Posterior vena cava (tissue), 2 donors: ENCODE measurements around the gene UBE3B. TPM values are rescaled to one million over a fixed set of nuclear protein-coding genes. Genes with fewer than 3 reads are reported as not detected.

Experiments
- DNase-seq: peaks from one replicate; pipeline ENCODE4 v3.0.0-alpha.2; 2020; ENCODE audit warnings: low spot score
- intact Hi-C, 2 donors: fragments of 100-400 bp; cut with DNase I; formaldehyde crosslinking; loops; one replicate each; pipeline versions ENCODE4 v1.14.1 to v1.14.2; 2022 to 2023
- total RNA-seq, 2 donors: library from RNA; stranded (reverse); fragmentation: NEBNext Ultra II Directional; extraction: Animal tissue kit (Norgen Biotek cat#: 25700); gene quantifications; one replicate each; pipeline ENCODE4 v1.2.1, GENCODE V29; 2021
- donor health status: DM: yes; HTN: yes; CAD: no.
- donor health status: DM: yes; HTN: yes; CAD: no.

UBE3B gene
- total RNA-seq, 2 donors from 2014 or later: 29.5 to 34.9 TPM

DNA sequence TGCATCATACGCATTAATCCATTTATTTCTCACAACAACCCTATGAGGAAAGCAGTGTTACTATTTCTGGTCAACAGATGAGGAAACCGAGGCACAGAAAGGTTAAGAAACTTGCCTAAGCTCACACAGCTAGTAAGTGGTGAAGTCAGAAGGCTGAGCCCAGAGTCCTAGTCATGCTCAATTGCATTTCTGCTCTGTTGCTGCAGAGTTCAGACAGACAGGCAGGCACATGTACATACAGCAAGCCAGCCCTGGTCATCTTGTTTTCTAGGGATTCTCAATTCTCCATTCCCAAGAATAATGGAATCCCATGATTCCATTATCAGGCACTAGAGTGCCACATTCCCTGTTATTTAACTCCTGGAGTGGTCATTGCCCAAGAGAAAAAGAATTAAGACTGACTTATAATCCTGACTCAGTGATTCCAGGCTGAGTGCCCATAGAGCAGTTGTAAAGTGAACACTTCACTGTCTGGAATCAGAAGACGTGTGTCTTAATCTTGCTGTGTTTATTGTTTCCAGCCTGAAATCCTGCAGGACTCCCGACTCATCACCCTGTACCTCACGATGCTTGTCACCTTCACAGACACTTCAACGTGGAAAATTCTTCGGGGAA is 10.7 kb downstream of the UBE3B start:
- no peak for DNase-seq
- intact Hi-C loops: no loop called here

DNA sequence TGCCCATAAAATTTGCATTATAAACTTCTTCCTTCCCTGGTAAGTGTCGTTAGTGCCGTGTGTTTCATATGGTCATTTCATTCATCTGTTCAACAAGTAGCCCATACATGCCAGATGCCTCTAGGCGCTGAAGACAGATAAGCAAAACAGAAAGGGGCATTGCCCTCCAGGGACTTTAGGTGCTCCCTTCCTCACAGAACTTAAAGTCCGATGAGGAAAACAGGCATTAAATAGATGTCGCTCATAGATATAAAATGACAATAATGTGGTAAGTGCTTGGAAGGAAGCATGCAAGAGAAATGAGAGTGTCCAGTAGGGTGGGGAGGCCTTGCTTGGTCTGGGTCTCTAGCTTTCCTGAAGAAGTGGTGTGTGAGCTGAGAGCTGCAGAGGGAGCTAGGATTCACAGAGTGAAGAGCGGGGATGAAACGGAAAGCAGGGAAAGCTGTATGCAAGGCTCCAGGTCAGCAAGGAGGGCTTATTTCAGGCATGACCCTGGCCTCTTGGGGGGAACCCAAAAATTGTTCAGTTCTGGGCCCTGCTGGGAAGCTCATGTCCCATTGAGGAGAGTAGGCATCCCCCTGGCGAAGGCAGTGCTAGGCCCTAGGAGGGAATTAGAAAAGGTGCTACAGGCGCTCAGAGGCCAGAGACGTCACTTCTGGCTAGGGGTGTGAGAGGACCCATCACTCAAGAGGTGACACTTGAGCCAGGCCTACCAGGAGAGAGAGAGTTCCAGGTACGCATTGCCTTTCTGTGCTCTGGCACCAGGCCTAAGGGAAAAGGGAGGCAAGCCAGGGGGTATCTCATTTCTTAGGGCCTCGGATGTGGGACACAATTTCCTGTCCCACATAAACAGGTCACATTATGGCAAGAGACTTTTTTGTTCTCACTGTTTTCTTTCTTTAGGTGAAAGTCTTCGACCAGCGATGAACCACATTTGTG is 11.9 kb downstream of the UBE3B start:
- intact Hi-C loops: no loop called here
- DNase-seq: peak; percentile 31

DNA sequence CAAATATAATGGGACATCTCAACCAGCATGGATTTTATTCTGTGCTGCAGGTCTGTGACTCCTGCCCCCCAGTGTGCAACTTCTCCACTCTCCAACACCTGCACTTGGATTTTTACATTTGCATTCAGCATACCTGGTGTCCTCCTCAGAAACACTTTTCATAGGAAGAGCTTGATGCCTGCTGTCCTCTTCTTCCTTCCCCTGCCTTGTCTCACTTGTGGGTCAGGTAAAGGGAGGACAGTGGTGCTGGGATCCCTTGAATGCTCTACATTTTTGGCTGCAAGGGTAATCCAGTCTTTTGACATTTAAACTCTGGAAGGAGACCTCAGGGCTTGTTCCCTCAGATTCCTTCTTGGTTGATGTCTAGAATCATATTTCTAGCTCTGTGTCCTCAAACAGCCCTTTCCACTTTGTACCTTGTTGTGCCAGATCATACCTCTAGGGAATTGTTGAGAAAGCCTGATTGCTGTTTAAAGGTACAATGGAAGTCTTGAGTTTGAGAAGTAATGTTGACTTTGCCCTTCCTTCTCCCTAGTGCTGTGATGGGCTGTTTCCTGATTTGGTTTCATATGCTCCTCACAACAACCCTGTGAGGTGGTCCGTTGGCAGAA is 12.6 kb downstream of the UBE3B start:
- DNase-seq: peak; percentile 17
- intact Hi-C loops: no loop called here

DNA sequence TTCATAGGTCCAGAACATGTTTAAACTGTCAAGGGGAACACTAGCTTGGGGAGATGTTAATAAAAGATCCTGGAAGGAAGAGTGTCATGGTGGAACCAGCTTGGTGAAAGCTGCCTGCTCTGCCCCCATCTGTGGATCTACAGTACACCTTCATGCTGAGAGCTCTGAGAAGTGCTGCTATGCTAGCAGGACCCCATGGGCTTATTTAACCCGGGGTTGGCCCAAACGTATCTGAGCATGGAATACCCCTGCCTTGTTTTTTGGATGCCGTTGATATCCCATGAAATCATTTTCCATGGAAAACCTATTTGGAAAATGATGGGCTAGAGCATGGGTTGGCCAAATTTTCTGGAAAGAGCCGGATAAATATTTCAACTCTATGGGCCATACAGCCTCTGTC is 14.2 kb downstream of the UBE3B start:
- intact Hi-C loops: no loop called here
- DNase-seq: no peak

DNA sequence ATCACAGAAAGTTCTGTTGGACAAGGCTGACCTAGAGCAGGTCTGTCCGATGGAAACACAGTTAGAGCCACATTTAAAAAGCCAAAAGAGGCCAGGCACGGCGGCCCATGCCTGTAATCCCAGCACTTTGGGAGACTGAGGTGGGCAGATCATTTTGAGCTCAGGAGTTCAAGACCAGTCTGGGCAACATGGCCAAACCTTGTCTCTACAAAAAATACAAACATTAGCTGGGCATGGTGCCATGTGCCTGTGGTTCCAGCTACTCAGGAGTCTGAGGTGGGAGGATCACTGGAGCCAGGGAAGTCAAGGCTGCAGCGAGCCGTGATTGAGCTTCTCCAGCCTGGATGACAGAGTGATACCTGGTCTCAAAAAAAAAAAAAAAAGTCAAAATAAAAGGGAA is 14.9 kb downstream of the UBE3B start:
- intact Hi-C loops: no loop called here
- DNase-seq: peak; percentile 47

DNA sequence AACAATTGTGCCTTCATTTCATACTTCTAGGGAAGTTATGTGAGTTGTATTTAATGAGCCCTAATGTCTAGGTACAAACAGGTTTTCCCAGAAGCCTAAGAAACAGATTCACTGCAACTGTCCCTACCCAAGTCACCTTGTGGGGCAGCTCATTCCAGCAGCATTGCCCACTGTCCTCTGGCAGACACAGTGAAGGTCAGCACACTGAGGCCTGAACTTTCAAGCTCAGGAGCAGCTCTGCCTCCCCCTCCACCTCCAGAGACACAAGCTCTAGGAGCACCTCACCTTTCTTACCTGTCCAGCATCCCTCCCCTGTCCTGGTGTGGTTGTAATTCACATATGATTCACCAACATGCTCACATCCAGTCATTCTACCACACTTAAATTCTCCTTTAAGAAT is 15.7 kb downstream of the UBE3B start:
- DNase-seq: peak; percentile 4
- intact Hi-C loops: no loop called here

DNA sequence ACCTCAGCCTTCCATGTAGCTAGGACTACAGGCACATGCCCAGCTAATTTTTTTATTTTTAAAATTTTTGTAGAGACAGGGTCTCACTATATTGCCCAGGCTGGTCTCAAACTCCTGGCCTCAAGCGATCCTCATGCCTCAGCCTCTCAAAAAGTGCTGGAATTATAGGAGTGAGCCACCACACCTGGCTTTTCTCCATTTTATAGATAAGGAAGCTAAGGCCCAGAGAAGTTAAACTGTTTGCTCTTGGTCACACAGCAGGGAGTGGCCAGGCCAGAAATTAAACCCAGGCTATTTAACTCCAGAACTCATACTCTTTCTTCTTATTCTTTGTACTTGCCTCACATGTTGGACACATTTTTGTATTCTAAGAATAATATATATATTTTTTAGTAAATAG is 16.5 kb downstream of the UBE3B start:
- DNase-seq: peak; percentile 11
- intact Hi-C loops: no loop called here

DNA sequence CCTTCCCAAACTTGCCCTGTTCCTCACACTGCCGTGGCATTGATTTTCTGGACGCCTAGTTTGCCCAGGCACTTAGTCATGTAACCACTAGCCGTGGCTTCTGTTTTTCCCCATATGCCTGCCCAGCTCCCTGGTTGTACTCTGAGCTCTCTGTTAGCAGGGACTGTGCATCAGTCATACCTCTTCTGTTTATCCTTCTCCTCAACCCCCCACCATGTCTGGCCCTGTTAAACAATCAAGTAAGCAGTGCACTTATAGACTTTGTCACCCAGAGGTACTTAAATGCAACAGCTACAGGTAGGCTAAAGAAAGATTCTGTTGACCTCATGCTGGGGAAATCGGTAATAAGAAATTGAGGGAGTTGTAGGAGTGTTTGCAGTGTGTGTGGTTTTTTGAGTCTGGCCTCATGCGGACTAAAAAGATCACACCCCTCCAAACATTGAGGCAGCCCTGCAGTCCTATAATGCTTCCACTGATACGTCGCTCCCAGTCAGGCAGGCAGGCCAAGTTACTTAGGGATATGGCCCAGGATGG is 17.0 kb downstream of the UBE3B start:
- peak; percentile 14 for DNase-seq
- intact Hi-C loops: no loop called here

DNA sequence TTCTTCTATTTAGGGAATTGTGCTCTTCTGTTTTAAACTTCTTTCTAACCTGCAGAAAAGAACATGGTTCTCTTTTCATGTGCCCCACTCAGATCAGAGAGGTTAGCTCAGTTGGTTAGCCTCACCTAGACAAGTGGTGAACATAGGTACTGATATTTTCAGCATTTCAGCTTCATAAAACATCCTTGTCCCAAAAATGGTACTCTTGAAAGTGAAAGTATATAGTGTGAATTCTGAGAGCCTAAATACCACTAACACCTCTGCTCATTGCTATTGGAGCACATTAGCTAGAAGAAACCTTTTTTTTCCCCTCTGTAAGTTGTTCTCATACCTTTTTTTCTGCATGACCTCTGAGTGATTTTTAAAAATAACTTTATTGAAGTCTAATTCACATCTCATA is 17.6 kb downstream of the UBE3B start:
- no peak for DNase-seq
- intact Hi-C loops: no loop called here

DNA sequence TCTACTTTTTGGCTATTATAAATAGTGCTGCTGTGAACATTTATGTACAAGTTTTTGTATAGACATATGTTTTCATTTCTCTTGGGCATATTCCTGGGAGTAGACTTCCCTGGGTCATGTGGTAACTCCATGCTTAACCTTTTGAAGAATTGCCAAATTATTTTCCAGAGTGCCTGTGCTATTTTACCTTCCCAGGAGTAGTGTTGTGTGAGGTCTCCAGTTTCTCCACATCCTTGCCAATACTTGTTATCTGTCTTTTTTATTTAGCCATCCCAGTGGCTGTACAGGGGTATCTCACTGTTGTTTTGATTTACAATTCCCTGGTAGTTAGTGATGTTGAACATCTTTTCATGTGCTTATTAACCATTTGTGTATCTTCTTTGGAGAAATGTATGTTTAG is 18.9 kb downstream of the UBE3B start:
- no peak for DNase-seq
- intact Hi-C loops: no loop called here

DNA sequence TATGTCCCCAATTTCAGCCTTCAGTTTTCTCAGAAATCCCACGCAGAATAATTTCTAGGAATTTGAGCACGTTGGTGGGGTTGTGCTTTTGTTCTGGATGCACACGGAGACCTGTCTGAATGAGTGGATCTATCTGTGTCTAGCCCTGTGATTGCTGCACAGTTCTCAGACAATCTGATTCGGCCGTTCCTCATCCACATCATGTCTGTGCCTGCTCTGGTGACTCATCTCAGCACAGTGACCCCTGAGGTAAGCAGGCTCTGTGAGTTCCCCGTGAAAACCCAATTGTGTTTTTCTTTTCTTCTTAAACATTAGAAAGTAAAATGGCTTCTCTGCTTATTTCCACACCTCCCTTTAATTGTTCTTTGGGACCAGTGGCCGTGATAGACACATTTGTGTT is 20.2 kb downstream of the UBE3B start:
- intact Hi-C loops: no loop called here
- DNase-seq: peak; percentile 5

DNA sequence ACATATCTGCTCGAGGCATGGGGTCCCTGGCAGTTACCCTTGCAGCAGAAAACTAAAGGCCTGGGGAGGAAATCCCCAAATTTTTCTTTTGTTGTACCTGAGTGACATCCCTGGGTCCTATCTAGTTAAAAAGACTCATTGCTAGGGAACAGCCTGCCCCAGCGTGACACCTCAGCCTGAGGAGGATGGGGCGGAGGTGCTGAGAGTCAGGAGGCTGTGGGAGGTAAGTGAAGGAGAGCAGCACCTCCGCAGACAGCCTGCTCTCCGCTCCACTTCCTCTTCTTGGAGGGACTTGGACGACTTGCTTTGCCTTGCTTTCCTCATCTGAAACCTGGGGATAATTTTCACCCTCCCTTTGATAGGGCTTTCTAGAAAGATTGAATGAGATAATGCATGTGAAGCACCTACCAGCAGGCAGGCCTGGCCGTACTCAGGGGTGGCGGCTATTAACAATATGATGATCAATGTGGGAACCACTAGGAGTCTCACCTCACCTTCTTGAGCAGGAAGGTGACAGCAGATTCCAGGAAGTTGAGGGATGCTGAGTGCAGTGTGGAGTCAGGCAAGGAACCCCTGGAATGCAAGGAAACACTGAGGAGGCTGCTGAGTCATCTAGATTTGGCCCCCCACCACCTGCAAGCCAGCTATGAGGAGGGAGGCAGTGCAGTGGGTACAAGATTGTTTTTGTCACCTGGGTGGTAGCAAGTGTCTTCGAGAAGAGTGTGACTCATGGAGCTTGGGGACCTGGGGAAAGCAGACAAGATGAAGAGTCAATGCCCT is 23.2 kb downstream of the UBE3B start:
- intact Hi-C loops: no loop called here

DNA sequence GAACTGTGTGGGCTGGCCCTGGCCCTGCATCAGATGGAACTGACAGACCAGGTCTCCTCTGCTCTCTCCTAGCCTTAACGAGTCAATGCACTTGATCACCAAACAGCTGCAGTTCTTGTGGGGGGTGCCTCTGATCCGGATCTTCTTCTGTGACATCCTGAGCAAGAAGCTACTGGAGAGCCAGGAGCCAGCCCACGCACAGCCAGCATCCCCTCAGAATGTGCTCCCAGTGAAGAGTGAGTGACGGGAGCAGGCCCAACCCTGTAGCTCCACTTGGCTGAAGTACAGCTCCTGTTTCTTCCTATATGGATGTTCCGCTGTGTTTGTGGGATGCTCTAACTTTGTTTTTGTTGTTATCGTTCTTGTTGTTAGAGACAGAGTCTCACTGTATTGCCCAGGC is 23.9 kb downstream of the UBE3B start:
- no peak for DNase-seq
- intact Hi-C loops: no loop called here

More for the DNA sequence above, 23.2 kb downstream of the UBE3B start:
- DNase-seq: peak; percentile 8

DNA sequence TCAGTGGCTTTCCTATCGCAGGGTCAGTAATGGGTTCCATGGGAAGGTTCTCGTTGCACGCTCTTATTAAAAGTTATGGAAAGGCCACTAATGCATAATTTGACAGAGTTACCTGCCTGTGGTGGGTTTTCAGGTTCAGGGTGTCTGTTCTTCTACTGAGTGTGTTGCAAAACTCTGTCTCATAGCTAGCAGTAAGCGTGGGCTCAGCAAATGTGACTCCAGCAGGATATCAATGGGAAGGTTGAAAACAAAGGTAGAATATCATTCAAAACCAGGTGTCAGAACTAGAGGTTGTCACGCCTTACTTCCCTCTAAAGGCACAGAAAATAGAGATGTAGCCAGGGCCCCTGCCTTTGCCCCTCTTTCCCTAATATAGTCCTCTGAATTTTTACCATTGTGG is 24.9 kb downstream of the UBE3B start:
- intact Hi-C loops: no loop called here
- DNase-seq: no peak

DNA sequence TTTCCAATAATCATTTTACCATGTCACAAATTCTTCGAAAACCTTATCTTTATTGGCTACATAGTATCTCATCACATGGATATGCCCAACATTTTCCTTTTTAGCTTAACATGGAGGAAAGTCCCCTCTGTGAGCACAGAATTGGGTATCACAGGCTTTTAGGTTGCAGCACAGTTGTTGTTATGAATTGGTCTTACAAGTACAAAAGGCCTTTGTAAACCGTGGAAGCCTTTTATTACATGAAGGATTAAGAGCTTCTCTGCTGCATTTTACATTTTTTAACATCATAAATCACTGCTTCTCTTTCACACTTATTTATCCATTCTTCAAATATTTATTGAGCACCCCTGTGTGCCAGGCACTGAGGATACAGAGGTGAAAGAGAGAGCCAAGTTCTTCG is 26.2 kb downstream of the UBE3B start:
- no peak for DNase-seq
- intact Hi-C loops: no loop called here

DNA sequence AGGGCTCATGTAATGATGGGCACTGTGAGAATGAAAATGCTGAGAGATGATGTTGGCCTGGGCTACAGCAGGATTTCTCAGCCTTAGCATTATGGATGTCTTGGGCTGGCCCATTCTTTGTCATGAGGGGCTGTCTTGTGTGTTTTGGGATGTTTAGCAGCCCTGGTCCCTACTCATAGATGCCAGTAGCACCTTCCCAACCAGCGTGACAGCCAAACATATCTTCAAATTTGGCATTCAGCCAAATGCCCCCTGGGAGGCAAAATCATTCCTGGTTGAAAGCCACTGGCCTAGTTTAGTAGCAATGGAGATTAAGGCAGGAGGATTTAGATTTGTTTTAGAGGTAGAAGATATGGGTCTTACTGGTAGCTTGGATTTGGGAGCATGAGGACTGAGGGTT is 26.6 kb downstream of the UBE3B start:
- intact Hi-C loops: no loop called here
- DNase-seq: no peak

DNA sequence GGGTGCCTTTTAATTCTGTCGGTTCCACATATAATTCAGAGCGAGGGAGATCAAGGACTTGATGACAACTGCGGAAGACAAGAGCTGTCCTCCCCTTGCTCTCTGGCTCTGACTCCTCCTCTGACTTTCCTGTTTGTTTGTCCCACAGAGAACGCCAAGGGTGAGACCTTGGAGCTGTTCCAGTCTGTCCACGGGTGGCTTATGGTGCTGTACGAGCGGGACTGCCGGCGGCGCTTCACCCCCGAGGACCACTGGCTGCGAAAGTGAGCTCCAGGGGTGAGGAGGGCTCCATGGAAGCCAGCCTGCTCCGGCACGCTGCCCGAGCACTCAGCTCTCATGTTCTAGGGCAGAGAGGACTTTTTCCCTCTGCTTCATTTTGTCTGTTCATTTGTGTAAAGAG is 32.8 kb downstream of the UBE3B start:
- DNase-seq: no peak
- intact Hi-C loops: no loop called here

DNA sequence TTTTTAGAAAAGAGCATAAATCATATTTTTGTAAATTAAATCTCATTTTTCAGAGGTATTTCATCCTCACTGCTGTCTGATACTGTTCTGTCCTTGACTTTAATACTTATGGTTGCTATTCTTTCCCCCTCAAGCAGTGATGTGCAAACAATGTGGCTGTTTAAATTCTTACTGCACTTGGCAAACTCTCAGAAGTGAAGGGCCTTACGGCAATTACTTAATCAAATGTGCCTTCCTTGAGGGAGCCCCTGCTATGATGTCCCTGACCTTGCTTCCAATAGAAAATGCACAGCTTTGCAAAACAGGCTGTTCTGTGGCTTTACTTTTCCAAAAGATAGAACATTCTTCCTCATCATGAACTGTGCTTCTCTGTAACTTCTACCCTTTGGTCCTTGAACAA is 35.2 kb downstream of the UBE3B start:
- intact Hi-C loops: no loop called here
- no peak for DNase-seq

DNA sequence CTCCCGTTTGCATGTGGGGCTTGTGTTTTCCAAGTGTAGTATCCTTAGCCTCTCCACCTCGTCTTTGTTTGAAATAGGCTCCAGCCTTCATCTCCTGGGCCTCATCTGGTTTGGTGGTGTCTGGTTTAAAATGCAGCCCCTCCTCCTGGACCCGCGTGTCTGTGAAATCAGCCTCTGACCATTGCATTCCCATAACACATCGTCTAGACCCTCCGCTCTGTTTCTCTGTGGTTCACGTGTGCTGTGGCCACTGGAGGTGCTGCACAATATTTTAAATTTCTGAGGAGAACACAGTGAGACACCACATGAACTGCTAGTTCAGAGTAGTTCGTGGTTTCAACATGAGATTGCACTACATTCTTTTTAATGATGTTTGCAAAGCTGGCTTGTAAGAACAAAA is 35.6 kb downstream of the UBE3B start:
- DNase-seq: no peak

DNA sequence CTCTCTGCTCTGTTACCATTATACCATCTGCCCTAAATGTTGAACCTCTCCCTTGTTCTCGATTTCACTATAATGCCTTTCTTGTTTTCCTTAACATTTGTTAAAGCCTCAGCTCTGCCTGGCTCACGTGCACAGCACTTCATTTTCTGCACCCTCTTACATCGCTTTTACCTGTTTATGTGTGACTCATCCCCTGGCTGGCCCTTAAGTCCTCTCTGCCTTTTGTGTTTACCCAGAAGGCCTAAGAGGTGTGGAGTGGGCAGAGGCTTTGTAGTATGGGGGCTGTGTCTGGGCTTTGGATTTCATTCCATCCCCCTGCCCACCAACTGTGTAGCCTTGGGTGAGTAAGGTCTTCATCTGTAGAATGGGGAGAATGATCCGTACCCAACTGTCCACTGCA is 36.5 kb downstream of the UBE3B start:
- intact Hi-C loops: no loop called here

More for the DNA sequence above, 35.6 kb downstream of the UBE3B start:
- intact Hi-C loops: no loop called here

More for the DNA sequence above, 36.5 kb downstream of the UBE3B start:
- no peak for DNase-seq
